ENCODE data around the gene GRM3. TPM values are rescaled to one million over a fixed set of nuclear protein-coding genes. Genes with fewer than 3 reads are reported as not detected.

GRM3 gene
- total RNA-seq, 2 experiments from 2014 or later, result not detected

GRCh38 chr7:86660950-86661462, 17.3 kb downstream of the GRM3 start:
- Mint-ChIP-seq H3K36me3 (ENCODE audit: low read depth) (no peaks in the 10 kb centered on the region), H3K27ac (no peak overlapping the region), H3K9me3 (no peaks in the 10 kb centered on the region), H3K4me1 (ENCODE audit: low read depth) (no peaks in the 10 kb centered on the region), H3K27me3 (no peaks in the 10 kb centered on the region), H3K4me3 (no peak overlapping the region)
- ChIA-PET CTCF (interaction anchor here (0.5 to 0.7 kb wide), 2 partner anchors 27 to 78 kb away, joined by 3 read pairs; no protein-coding TSS in a partner anchor), POLR2A (no interaction called here)
- Histone ChIP-seq H3K27me3 (ENCODE audit: control insufficient read depth in 1 of 2, insufficient read depth in 2 of 2, low read length in 2 of 2) (no peaks in the 10 kb centered on the region), H3K4me1 (ENCODE audit: insufficient read depth, low read length) (no peaks in the 10 kb centered on the region), H3K27ac (ENCODE audit: low read depth in 1 of 2, low read length in 2 of 2) (no peak overlapping the region), H3K4me3 (ENCODE audit: low read length) (no peak overlapping the region), H3K9me3 (ENCODE audit: control insufficient read depth in 1 of 2, insufficient read depth in 1 of 2, low read length in 2 of 2) (no peaks in the 10 kb centered on the region), H3K36me3 (ENCODE audit: insufficient read depth, low read length) (no peaks in the 10 kb centered on the region)
- no peak for DNase-seq
- intact Hi-C loops (cut with DNase I, micrococcal nuclease), result no loop called here
- TF ChIP-seq CTCF (IDR thresholded peaks at IDR 0.05), result no peak
- no peak for ATAC-seq (ENCODE audit: poor library complexity)

GRCh38 chr7:86664486-86664885, 20.8 kb downstream of the GRM3 start:
- no peak for TF ChIP-seq CTCF (IDR thresholded peaks at IDR 0.05)
- POLR2A ChIA-PET, result no interaction called here
- no peaks in the 10 kb centered on the region for H3K36me3 Mint-ChIP-seq (ENCODE audit: low read depth)
- H3K27me3 Mint-ChIP-seq, result no peaks in the 10 kb centered on the region
- Histone ChIP-seq H3K4me3 (ENCODE audit: low read length) (no peak overlapping the region), H3K27me3 (ENCODE audit: control insufficient read depth in 1 of 2, insufficient read depth in 2 of 2, low read length in 2 of 2) (no peaks in the 10 kb centered on the region), H3K27ac (ENCODE audit: low read depth in 1 of 2, low read length in 2 of 2) (no peak overlapping the region), H3K36me3 (ENCODE audit: insufficient read depth, low read length) (no peaks in the 10 kb centered on the region), H3K9me3 (ENCODE audit: control insufficient read depth in 1 of 2, insufficient read depth in 1 of 2, low read length in 2 of 2) (no peaks in the 10 kb centered on the region), H3K4me1 (ENCODE audit: insufficient read depth, low read length) (no peaks in the 10 kb centered on the region)
- DNase-seq (no peak), ATAC-seq (ENCODE audit: poor library complexity) (no peak)
- no peak overlapping the region for H3K4me3 Mint-ChIP-seq
- no peaks in the 10 kb centered on the region for H3K4me1 Mint-ChIP-seq (ENCODE audit: low read depth)
- CTCF ChIA-PET, result interaction anchor here (1.3 kb wide), 1 partner anchor 14 kb away, joined by 3 read pairs; no protein-coding TSS in a partner anchor
- H3K9me3 Mint-ChIP-seq, result no peaks in the 10 kb centered on the region
- intact Hi-C loops (cut with DNase I, micrococcal nuclease), result no loop called here
- H3K27ac Mint-ChIP-seq, result no peak overlapping the region

GRCh38 chr7:86664991-86665390, 21.3 kb downstream of the GRM3 start:
- Mint-ChIP-seq H3K36me3 (ENCODE audit: low read depth) (no peaks in the 10 kb centered on the region), H3K27me3 (no peaks in the 10 kb centered on the region), H3K27ac (no peak overlapping the region), H3K4me3 (no peak overlapping the region), H3K9me3 (no peaks in the 10 kb centered on the region), H3K4me1 (ENCODE audit: low read depth) (no peaks in the 10 kb centered on the region)
- POLR2A ChIA-PET, result no interaction called here
- no peaks in the 10 kb centered on the region for H3K27me3 ChIP-seq (ENCODE audit: control insufficient read depth in 1 of 2, insufficient read depth in 2 of 2, low read length in 2 of 2)
- no peak overlapping the region for H3K4me3 ChIP-seq (ENCODE audit: low read length)
- H3K4me1 ChIP-seq (ENCODE audit: insufficient read depth, low read length), result no peaks in the 10 kb centered on the region
- ATAC-seq (ENCODE audit: poor library complexity) (no peak), DNase-seq (no peak)
- intact Hi-C loops (cut with DNase I, micrococcal nuclease), result no loop called here
- no peak for TF ChIP-seq CTCF (IDR thresholded peaks at IDR 0.05)
- no peaks in the 10 kb centered on the region for H3K9me3 ChIP-seq (ENCODE audit: control insufficient read depth in 1 of 2, insufficient read depth in 1 of 2, low read length in 2 of 2)
- H3K36me3 ChIP-seq (ENCODE audit: insufficient read depth, low read length), result no peaks in the 10 kb centered on the region
- H3K27ac ChIP-seq (ENCODE audit: low read depth in 1 of 2, low read length in 2 of 2), result no peak overlapping the region
- CTCF ChIA-PET, result interaction anchor here (1.3 kb wide), 1 partner anchor 14 kb away, joined by 3 read pairs; no protein-coding TSS in a partner anchor

Measured in CD4-positive, alpha-beta T cell (primary cell).